B cell (primary cell): ENCODE data around the gene ATP6V0E1. TPM values are rescaled to one million over a fixed set of nuclear protein-coding genes. Genes with fewer than 3 reads are reported as not detected.

Source experiments
- ATAC-seq: fragments of 200-7000 bp; cut with Tn5 transposase; one replicate; pipeline ENCODE4 v1.10.0; 2021; ENCODE audit warnings: low read depth, mild to moderate bottlenecking, moderate number of reproducible peaks, moderate library complexity
- CTCF ChIA-PET: fragments of 350-600 bp; sonication (Branson Sonifier 250); formaldehyde crosslinking; loops from one replicate; lab custom pipeline; 2021; ENCODE audit warnings: antibody characterized with exemption, inconsistent platforms; lab: Charles Lee
- POLR2A ChIA-PET: fragments of 350-600 bp; sonication (Branson Sonifier 250); formaldehyde crosslinking; loops from one replicate; lab custom pipeline; 2021; ENCODE audit warnings: antibody characterized with exemption; lab: Charles Lee
- DNase-seq: peaks from one replicate; pipeline ENCODE4 v3.0.0; 2013
- H2AFZ ChIP-seq: 2 replicates; pipeline ENCODE4 v1.6.1; 2012; ENCODE audit warnings: mild to moderate bottlenecking, low read depth, low read length; ENCODE audit not compliant: insufficient read depth, poor library complexity, severe bottlenecking
- H3K27ac ChIP-seq, 2 donors: 1 replicate in 1 of 2; 2 replicates in 1 of 2; pipeline ENCODE4 v1.5.1; 2012 to 2013; ENCODE audit warnings: low read length in 2 of 2, mild to moderate bottlenecking in 2 of 2, moderate library complexity in 1 of 2
- H3K27me3 ChIP-seq, 4 experiments: fragments of 200-600 bp in 1 of 4; sonication (generic) in 1 of 4; replicated peaks in 1 of 4; 1 replicate in 2 of 4; 2 replicates in 2 of 4; pipeline versions ENCODE4 v1.6.1 to v1.7.0; 2013 to 2016; ENCODE audit warnings: low read length in 3 of 4, mild to moderate bottlenecking in 2 of 4, mixed read lengths in 1 of 4, moderate library complexity in 1 of 4; ENCODE audit not compliant: insufficient read depth in 4 of 4, control insufficient read depth in 3 of 4; ENCODE audit errors: control extremely low read depth in 1 of 4
- H3K36me3 ChIP-seq, 2 experiments: replicated peaks in 1 of 2; 1 replicate in 1 of 2; 2 replicates in 1 of 2; pipeline versions ENCODE4 v1.6.1 to v1.7.1; 2013; ENCODE audit warnings: low read length in 1 of 2; ENCODE audit not compliant: insufficient read depth in 2 of 2, control insufficient read depth in 1 of 2; ENCODE audit errors: control extremely low read depth in 1 of 2, extremely low read depth in 1 of 2
- H3K4me1 ChIP-seq, 2 donors: fragments of 200-600 bp in 1 of 2; sonication (generic) in 1 of 2; 1 replicate in 1 of 2; 2 replicates in 1 of 2; pipeline versions ENCODE4 v1.5.1 to v1.6.1; 2013 to 2017; ENCODE audit warnings: low read length in 2 of 2; ENCODE audit not compliant: control insufficient read depth in 2 of 2, insufficient read depth in 2 of 2
- H3K4me2 ChIP-seq: replicated peaks from 2 replicates; pipeline ENCODE3; 2012; ENCODE audit warnings: mild to moderate bottlenecking, low read depth, low read length; ENCODE audit not compliant: poor library complexity, severe bottlenecking
- H3K4me3 ChIP-seq, 5 experiments: fragments of 200-600 bp in 1 of 5; sonication (generic) in 1 of 5; 1 replicate in 3 of 5; 2 replicates in 2 of 5; pipeline versions ENCODE4 v1.5.1 to v1.7.0; 2011 to 2016; ENCODE audit warnings: low read length in 4 of 5, mild to moderate bottlenecking in 4 of 5, low read depth in 2 of 5, control low read depth in 1 of 5, moderate library complexity in 1 of 5; ENCODE audit not compliant: insufficient read depth in 1 of 5; ENCODE audit errors: control extremely low read depth in 1 of 5, extremely low read depth in 1 of 5
- H3K79me2 ChIP-seq: fragments of 200-600 bp; sonication (generic); one replicate; pipeline ENCODE4 v1.6.0; 2016; ENCODE audit warnings: low read length; ENCODE audit not compliant: control insufficient read depth, insufficient read depth
- H3K9ac ChIP-seq: fragments of 200-600 bp; sonication (generic); 2 replicates; pipeline ENCODE4 v1.6.1; 2017; ENCODE audit warnings: mild to moderate bottlenecking, low read length, moderate library complexity
- H3K9me3 ChIP-seq, 3 donors: one replicate each; pipeline versions ENCODE4 v1.6.1 to v1.7.1; 2013; ENCODE audit warnings: low read length in 2 of 3; ENCODE audit not compliant: control insufficient read depth in 2 of 3, insufficient read depth in 1 of 3; ENCODE audit errors: control extremely low read depth in 1 of 3
- H4K20me1 ChIP-seq: 2 replicates; pipeline ENCODE4 v1.6.0; 2012; ENCODE audit warnings: mild to moderate bottlenecking, low read length; ENCODE audit not compliant: insufficient read depth, control insufficient read depth, poor library complexity, severe bottlenecking
- H3K27ac Mint-ChIP-seq: one replicate; pipeline ENCODE4 v1.8.0; 2021; ENCODE audit warnings: mixed read lengths
- H3K27me3 Mint-ChIP-seq: one replicate; pipeline ENCODE4 v1.8.0; 2021; ENCODE audit warnings: mixed read lengths
- H3K4me1 Mint-ChIP-seq: one replicate; pipeline ENCODE4 v1.8.0; 2021; ENCODE audit warnings: mixed read lengths
- H3K4me3 Mint-ChIP-seq: one replicate; pipeline ENCODE4 v1.8.0; 2021; ENCODE audit warnings: mixed read lengths
- H3K9me3 Mint-ChIP-seq: one replicate; pipeline ENCODE4 v1.8.0; 2022; ENCODE audit warnings: mixed read lengths; ENCODE audit not compliant: insufficient read depth
- EZH2 ChIP-seq: IDR thresholded peaks from 2 replicates; pipeline ENCODE4 v1.6.1; 2012; ENCODE audit warnings: borderline replicate concordance, low read depth, mild to moderate bottlenecking, moderate library complexity, low read length; ENCODE audit not compliant: insufficient read depth, poor library complexity, severe bottlenecking
- WGBS: methylation state at CpG from one replicate; pipeline ENCODE4 v1.1.5; 2013; ENCODE audit warnings: missing lambda C conversion rate; ENCODE audit not compliant: insufficient coverage; 5-methylcytosine and 5-hydroxymethylcytosine counted together
- intact Hi-C: fragments of 100-400 bp; cut with micrococcal nuclease; formaldehyde crosslinking; loops from one replicate; pipeline ENCODE4 v1.10.0; 2022
- polyA plus RNA-seq: library from polyadenylated mRNA; depleted of rRNA; stranded (reverse); fragments of >200 nt; gene quantifications from 2 replicates; pipeline ENCODE4 v1.2.3, GENCODE V29; 2012
- total RNA-seq, 2 donors: library from RNA; stranded (reverse); fragments of 120-200 nt in 1 of 2; gene quantifications; 1 replicate in 1 of 2; 2 replicates in 1 of 2; pipeline versions ENCODE4 v1.2.3 to v1.2.4, GENCODE V29; 2013 to 2022
- TF ChIP-seq, protein P1 (sequence below): fragments of 200-600 bp; IDR thresholded peaks from one replicate; pipeline ENCODE4 v1.8.0; 2022; ENCODE audit warnings: antibody characterized with exemption, mild to moderate bottlenecking

The ATP6V0E1 gene
- total and polyA plus RNA-seq, 2 donors (not counting 1 experiment from before 2014, with no cell fraction given), result 93.8 to 127 TPM

DNA sequence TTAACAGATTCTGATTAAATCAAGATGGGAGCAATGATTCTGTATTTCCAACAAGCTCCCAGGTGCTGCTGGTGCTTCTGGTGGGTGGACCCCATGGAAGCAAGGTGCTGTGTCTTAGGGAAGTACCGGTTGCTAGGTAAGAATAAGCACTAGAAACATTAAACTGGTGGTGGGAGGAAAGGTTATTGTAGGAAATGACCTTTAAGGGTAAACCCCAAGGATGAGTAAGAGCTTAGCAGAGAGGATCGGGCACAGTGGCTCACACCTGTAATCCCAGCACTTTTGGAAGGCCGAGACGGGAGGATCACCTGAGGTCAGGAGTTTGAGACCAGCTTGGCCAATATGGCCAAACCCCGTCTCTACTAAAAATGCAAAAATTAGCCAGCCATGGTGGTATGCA is 56.4 kb downstream of the ATP6V0E1 start:
- H3K9me3 ChIP-seq, result no peaks in the 10 kb centered on the region
- TF ChIP-seq EZH2, result no peak
- TF ChIP-seq, protein P1, sequence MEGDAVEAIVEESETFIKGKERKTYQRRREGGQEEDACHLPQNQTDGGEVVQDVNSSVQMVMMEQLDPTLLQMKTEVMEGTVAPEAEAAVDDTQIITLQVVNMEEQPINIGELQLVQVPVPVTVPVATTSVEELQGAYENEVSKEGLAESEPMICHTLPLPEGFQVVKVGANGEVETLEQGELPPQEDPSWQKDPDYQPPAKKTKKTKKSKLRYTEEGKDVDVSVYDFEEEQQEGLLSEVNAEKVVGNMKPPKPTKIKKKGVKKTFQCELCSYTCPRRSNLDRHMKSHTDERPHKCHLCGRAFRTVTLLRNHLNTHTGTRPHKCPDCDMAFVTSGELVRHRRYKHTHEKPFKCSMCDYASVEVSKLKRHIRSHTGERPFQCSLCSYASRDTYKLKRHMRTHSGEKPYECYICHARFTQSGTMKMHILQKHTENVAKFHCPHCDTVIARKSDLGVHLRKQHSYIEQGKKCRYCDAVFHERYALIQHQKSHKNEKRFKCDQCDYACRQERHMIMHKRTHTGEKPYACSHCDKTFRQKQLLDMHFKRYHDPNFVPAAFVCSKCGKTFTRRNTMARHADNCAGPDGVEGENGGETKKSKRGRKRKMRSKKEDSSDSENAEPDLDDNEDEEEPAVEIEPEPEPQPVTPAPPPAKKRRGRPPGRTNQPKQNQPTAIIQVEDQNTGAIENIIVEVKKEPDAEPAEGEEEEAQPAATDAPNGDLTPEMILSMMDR, result no peak
- H2AFZ ChIP-seq, result no peak overlapping the region
- intact Hi-C loops, result loop anchor here (5.0 kb wide), 1 partner anchor 58 kb away; the partner anchor contains the start of gene ATP6V0E1
- H3K27ac ChIP-seq, result peak overlapping the region in 1 of 2 donors; percentile 44
- Mint-ChIP-seq H3K4me1 (peaks cover 36% of the 10 kb centered on the region), H3K27me3 (no peaks in the 10 kb centered on the region), H3K9me3 (no peaks in the 10 kb centered on the region), H3K27ac (peak overlapping the region; percentile 83), H3K4me3 (no peak overlapping the region)
- H3K36me3 ChIP-seq, result no peaks in the 10 kb centered on the region
- ATAC-seq (no peak), DNase-seq (no peak)
- no peaks in the 10 kb centered on the region for H3K27me3 ChIP-seq
- no peak overlapping the region for H3K4me3 ChIP-seq
- H3K79me2 ChIP-seq, result peaks cover 10% of the 10 kb centered on the region
- WGBS, result 90% methylated on average over 5 of the region's 5 CpGs
- no peaks in the 10 kb centered on the region for H4K20me1 ChIP-seq
- POLR2A ChIA-PET, result no interaction called here
- no peak overlapping the region for H3K9ac ChIP-seq
- H3K4me2 ChIP-seq, result no peak overlapping the region
- peaks cover 20 to 22% of the 10 kb centered on the region in 2 donors for H3K4me1 ChIP-seq
- CTCF ChIA-PET, result interaction anchor here (1.5 kb wide), 1 partner anchor 9 kb away, joined by 4 read pairs; no protein-coding TSS in a partner anchor

DNA sequence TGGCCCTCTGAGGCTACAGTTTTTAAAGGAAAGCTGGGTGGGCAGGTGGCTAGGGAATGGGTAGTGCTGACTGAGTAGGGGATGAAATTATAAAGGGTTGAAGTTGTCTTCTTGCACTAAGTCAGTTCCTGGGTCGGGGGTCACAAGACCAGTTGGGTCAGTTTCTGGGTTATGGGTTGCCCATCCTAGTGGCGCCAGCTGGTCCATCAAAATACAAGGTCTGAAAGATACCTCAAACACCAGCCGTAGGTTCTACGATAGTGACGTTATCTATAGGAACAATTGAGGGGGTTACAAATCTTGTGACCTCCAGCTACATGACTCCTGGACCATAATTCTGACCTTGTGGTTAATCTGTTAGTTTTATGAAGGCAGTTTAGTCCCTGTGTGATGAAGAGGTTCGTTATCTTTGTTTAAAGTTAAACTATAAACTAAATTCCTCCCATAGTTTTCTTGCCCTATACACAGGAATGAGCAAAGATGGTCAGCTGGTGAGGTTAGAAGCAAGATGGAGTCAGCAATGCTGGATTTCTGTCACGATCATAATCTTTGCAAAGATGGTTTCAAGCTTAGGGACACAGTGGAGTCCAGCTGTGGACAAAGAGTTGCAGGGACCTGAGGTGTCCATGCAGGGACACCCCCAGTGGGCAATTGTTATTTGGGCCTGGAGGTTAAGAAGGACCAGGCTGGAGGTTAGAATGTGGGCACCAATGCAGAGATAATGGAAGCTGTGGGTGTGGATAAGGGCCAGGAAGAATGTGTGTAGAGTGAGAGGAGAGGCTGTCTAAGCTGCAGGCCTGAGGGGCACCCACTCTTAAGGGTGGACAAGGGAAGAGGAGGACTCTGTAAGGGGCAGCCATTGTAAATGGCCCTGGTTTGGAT is 58.6 kb downstream of the ATP6V0E1 start:
- no peaks in the 10 kb centered on the region for H3K9me3 ChIP-seq
- H3K27ac Mint-ChIP-seq, result peak overlapping the region; percentile 34
- ChIA-PET CTCF (interaction anchor here (1.0 kb wide), 1 partner anchor 15 kb away, joined by 5 read pairs; no protein-coding TSS in a partner anchor), POLR2A (no interaction called here)
- peaks cover 19% of the 10 kb centered on the region for H3K79me2 ChIP-seq
- H4K20me1 ChIP-seq, result no peaks in the 10 kb centered on the region
- peaks cover 3 to 4% of the 10 kb centered on the region in 2 donors for H3K4me1 ChIP-seq
- TF ChIP-seq EZH2, result no peak
- TF ChIP-seq, protein P1, result no peak
- WGBS, result 94% methylated on average over 6 of the region's 7 CpGs
- no peak overlapping the region for H3K4me2 ChIP-seq
- no peak overlapping the region for H2AFZ ChIP-seq
- no peaks in the 10 kb centered on the region for H3K27me3 Mint-ChIP-seq
- H3K9ac ChIP-seq, result no peak overlapping the region
- H3K36me3 ChIP-seq, result no peaks in the 10 kb centered on the region
- no peak overlapping the region for H3K4me3 Mint-ChIP-seq
- no peaks in the 10 kb centered on the region for H3K9me3 Mint-ChIP-seq
- H3K27me3 ChIP-seq, result no peaks in the 10 kb centered on the region
- ATAC-seq, result no peak
- H3K4me1 Mint-ChIP-seq, result peaks cover 16% of the 10 kb centered on the region
- no peak overlapping the region for H3K4me3 ChIP-seq
- DNase-seq, result no peak
- H3K27ac ChIP-seq, result no peak overlapping the region
- intact Hi-C loops, result no loop called here
